HG03460 (cell line): ENCODE measurements around the gene NENF.
"Not testable (repeated sequence)": the region's sequence is repeated elsewhere in the genome, so short reads cannot be mapped to it uniquely, and the experiment has no call there.

Experiments
- ATAC-seq: cut with Tn5 transposase; IDR thresholded peaks from one replicate; pipeline ENCODE4 v1.9.1; 2021; ENCODE audit not compliant: unreplicated experiment

Gene NENF

DNA sequence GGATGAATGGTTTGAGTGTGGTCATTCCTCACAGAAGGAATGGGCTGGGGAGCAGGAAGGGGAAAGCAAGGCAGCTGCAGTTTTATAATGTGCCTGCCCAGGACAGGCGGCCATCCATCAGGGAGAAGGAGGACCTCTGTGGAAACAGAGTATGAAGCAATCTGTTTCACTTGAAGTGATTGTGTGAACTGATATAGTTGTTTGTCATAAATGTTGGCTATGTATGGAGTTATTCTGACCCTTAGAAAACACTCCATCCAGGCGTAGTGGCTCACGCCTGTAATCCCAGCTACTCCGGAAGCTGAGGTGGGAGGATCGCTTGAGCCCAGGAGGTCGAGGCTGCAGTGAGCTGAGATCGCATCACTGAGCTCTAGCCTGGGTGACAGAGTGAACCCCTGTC is 46.5 kb downstream of the NENF start:
- no peak for ATAC-seq

DNA sequence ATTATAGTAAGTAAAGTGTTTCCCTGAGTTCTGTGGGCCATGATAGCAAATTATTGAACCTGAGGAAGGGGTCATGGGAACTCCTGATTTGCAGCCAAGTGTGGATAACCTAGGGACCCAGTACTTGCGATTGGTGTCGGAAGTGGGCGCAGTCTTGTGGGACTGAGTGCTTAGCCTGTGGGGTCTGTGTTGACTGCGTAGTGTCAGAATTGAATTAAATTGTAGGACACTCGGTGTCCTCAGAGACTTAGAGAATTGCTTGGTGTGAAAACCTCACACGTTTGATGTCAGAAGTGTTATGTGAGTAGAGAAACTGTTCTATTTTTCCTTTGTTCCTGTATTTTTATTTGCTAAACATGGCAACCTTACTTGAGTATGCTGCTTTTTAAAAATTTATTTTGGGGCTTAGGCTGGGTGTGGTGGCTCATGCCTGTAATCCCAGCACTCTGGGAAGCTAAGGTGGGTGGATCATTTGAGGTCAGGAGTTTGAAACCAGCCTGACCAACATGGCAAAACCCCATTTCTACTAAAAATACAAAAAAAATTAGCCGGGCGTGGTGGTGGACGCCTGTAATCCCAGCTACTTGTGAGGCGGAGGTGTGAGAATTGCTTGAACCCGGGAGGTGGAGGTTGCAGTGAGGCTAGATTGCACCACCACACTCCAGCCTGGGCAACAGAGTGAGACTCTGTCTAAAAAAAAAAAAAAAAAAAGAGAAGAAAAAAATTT is 48.2 kb downstream of the NENF start:
- ATAC-seq = not testable (repeated sequence)

DNA sequence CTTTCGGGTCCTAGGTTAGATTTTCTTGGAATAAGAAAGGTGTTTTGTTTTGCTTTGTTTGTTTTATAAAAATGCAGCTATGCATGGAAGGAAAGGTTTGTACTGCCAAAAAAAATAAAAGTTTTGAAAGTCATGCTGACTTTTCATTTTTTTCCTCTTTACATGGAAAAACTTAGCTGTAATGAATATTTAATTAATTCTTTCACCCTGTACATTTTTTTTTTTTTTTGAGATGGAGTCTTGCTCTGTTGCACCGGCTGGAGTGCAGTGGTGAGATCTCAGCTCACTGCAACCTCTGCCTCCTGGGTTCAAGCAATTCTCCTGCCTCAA is 48.7 kb downstream of the NENF start:
- no peak for ATAC-seq

DNA sequence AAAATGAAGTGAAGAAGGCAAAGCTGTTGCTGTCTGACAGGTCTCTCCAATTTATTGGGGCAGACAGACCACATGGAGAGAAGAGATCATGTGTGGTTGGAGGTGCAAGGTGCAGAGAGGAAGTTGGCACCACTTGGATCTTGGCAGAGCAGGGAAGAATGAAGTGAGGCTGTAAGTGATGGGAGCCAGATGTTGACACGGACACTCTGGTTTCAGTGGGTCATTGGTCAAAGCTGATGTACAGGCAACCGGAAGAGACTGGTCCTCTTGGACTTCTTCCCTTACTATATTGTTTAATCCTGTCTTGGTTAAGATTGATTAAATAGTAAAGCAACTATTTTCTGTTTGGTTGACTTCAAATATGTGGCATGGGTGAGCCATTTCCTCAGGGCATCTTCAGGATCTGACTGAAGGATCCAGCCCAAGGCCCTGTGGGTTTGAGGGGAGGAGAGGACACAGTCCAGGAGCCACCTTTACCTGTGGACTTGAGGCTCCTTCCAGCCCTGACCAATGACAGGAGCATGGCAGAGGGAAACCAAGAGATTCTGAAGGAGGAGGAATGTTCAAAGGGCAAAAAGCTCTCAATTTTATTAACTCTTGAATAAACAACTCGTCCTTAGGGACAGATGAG is 49.4 kb downstream of the NENF start:
- ATAC-seq = no peak

DNA sequence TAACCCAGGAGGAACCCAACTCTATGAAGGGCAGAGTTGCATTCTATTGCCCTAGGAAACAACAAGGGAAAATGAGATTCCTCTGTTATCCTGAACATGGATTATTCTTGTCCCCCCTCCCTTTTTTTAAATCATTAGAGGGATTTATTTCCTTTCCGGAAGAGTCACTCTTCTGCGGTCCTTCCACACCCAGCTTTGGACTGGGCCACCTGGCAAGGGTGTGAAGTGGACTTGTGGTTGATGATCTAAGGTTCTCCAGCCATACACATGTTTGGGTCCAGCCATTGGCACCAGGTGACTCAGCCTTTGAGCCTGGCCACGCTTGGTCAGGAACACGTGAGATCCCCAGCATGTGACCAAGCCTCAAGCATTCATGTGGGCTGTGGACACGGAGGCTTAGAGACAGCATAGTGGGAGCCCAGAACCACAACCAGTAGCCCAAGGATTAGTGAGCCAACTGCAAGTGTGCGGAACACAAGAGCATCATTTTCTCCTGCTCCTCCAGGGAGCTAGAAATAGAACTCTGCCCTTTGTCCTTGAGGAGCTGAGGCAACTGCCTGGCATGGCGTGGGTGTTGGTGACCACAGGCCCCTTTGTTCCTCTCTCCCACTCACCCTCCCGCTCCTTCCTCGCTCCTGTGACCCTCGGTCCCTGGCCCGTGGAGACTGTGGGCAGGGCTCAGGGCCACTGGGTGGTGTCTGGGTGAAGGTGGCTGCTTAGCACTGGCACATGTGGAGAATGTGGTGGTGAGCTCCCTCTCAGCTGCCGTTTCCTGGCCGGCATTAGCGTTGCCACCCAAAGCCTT is 50.1 kb downstream of the NENF start:
- ATAC-seq = no peak

DNA sequence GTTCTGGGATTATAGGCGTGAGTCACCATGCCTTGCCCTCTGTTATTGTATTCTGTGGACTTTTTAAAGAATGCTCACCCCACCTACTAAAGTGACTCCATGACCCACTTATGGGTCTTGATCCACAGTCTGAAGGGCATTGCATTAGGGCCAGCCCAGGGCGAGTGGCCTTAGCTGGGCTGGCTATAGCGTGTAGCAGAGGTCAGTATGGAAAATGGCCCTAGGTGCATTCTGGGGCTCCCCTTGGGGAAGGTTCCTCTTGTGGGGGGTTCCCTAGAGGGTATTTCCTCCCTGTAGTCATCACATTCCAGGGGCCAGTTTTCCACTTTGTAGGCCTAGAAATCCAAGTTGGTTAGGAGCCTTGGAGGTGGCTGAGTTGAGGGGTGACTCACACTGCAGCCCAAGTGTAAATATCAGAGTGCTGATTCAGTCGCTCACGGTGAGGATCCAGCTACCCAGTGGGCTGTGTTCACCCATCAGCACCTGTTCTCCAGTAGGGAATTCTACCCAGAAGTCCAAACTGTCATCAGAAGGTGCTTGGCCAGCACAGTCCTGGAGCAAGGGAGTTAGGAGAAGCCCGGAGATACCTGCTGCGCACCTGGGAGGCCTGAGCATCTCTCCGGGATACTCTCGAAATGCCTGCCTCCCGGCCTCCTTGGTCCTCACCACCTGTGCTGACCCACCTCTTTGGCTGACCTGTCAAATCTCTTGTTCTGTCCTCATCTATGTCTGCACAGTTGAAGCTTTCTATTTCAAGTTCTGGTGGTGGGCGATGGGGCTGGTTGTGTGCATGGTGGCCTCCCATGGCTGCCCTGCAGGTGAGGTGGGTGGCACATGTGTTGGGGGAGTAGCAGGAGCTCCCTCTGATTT is 52.2 kb downstream of the NENF start:
- no peak for ATAC-seq

DNA sequence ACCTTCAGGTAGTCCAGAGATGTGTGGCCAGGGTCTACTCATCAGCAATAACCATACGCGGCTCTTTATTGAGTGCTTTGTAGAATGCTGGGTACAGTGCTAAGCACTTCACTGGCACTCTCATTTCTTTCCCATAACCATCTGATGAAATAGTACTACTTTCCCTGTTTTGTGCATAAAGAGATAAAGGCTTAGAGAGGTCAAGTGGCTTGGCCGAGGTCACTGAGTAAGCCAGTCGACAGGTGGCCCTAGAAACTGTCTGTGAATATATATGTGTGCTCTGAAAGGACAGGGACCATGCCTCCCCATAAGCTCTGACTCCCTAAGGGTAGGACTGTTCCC is 52.8 kb downstream of the NENF start:
- no peak for ATAC-seq

DNA sequence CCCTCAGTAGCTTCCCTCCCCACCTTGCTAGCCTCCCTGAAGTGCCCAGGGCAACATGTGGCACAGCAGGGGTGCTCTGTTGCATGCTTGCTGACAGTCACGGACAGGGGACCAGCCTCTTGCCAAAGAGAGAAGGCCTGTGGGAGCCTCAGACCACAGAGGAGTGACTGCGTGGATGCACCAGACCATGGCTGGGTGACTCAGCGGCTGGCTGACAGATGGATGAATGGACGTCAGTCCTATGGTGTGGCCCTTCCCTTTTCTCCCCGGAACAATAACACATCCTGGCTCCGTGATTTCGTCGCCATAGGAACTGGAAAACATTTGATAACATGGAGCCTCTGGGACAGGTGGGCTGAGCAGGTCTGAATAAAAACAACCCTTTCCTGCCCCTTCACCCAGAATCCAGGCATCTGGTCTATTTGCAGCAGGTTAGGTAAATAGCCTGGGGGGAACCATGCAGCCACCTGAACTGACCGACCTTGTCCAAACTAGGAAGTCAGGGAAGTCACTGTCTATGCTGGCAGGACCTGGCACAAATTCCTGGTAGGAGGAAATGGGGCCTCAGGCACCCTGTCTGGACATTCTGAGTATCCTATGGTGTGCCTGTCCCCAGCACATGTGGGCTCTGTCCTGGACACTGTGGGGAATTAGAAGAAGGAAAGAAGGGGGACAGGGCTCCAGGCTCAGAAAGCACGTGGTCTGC is 53.3 kb downstream of the NENF start:
- ATAC-seq = peak; percentile 50

DNA sequence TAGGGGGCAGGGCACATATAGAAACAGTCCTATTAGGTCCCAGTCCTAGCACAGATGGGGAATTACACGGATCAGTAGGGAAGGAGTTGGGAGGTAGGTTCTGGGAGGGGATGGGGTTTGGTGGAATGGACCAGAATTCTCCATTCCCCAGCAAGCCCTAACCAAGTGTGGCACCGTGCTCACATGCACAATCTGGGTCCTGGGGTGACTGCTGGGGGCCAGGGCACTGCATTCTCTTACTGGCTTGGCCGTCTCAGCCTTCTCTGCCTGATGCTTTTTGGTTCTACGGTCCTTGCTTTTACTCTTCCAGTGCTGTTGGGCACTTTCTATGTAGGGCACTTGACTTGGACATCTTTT is 53.9 kb downstream of the NENF start:
- ATAC-seq = no peak

DNA sequence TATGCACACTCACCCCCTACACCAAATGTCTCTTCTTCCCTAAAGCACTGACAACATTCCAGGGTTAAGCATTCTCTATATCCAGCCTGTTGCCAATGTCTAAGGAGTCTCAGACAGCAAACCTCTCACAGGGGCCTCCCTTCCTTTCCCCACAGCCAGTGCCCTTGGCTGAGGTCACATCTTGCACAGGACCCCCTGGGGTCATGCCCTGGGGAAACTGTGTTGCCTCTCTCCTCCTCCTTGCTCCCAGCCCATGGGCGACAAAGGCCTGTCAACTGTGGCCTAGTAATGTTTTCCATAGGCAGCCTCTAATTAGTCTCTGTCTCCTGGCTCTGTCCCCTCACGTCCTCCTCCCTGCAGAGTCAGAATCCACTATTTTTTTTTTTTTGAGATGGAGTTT is 54.6 kb downstream of the NENF start:
- no peak for ATAC-seq

DNA sequence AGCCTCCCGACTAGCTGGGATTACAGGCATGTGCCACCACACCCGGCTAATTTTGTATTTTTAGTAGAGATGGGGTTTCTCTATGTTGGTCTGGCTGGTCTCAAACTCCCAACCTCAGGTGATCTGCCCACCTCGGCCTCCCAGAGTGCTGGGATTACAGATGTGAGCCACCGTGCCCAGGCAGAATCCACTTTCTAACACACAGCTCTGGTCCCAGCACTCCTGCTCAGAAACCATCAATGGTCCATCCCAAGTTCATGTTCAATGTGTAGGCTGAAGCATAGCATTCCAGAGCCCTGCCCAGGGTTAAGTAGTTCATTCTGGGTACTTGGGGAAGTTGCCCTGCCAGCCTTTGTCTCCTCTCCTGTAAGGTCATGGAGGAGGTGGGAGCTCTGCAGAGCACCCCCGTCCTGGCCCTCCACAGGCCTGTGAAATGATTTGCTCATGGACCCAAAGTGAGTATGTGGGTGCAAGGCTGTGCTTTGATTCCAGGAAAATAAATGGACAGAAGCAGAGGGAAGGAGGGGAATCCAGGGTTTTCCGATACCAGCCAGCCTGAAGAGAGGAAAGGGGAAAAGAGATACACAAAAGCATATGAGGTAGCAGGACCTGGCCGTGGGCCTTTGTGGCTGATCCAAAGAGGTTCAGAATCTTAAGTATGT is 55.2 kb downstream of the NENF start:
- ATAC-seq = no peak

DNA sequence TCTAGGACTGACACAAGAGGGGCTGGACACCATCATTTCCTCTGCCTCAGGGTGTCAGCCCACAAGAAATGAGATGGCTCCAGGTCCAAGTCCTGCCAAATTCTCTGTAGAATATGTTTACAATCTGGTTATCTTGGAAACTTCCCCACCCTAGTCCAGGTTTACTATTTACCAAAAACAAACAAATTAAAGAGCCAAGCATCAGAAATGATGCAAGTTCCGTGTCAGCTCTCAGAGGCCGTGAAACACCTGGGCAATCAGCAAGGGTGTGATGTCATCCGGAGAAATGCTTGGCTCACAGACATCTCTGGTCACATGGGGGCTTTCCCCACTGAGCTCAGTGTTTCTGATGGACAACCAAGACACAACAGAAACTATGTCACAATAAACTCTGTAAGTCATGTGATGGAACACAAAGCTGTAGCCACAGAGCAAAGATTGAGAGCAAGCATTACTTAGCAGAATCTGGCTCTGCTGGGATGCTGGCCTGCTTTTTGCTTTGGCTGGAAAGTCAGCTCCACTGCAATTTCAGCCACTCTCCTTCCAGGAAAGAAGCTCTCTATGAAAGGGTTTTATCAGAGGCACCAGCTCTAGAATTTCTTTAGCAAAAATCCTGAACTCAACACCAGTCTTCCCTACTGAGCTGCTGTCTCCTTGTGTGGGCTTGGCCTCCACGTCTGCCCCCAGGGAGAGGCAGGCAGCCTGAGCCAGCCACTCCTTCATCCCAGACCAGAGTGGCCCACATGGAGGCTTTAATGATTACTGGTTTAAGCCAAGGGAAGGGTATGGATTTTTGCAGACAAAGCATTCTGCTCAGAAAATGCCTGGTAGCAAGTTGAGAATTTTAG is 55.9 kb downstream of the NENF start:
- peak; percentile 64 for ATAC-seq

DNA sequence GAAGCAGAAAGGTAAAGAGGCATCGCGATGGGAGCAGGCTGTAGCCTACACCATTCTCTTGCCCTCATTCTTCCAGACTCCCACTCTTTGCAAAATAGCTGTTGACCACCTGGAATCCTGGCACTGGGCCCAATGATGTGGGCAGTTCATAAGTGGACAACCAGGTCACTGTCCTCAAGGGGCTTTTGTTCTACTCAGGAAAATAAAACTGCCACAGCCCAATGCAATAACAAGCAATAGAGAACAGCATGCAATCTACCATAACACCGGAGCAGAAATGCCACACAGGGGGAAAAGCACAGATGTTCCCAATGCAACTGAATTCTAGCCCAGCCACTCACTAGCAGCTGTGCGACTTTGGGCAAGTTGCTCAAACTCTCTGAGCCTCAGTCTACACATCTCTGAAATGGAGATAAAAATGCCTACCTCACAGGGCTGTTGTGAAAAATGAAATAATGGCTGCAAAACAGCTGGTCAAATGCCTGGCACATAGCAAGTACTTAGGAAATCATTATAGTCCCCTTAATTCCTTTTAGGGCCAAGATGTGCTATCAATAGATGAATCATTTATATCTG is 56.7 kb downstream of the NENF start:
- ATAC-seq = no peak

DNA sequence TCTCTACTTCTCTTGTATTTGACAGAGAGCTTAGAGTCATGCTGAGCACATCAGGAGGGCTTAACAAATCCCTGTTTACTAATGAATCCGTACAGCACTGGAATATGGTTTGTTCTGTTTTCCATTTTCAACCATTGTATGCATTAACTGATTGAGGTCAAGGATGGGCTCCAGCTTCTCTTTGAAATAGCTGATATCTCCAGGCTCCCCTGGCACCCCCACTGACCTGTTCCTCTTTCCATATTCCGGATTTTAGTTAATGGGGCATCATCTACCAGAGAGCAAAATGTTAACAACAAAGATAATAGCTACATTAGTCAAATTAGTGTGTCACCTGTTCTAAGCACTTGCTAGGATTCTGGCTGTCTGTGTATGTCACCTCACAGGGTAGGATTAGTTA is 57.6 kb downstream of the NENF start:
- ATAC-seq = no peak

DNA sequence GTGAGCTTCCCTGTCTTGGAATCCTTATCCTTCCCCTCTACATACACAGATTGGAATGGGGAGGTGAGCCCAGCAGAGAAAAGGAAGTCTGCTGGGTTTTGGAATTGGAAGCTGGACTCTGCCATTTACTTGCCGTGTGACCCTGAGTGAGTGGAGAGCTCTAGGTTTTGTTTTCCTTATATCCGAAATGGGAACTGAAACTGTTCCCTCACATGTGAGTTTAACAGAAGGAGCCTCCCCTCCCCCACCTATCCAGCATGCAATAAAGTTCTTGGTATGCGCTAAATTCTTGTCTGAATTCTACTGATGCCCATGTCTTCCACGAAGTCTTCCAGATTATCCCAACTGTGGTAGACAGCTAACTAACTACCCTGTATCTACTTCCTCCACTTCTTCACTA is 58.7 kb downstream of the NENF start:
- no peak for ATAC-seq
